ENCODE measurements around the gene PLCG2. TPM values are rescaled to one million over a fixed set of nuclear protein-coding genes. Genes with fewer than 3 reads are reported as not detected.

PLCG2 gene
- total and polyA plus RNA-seq, 9 donors = 3.3 to 16.4 (median 5.6) TPM

DNA sequence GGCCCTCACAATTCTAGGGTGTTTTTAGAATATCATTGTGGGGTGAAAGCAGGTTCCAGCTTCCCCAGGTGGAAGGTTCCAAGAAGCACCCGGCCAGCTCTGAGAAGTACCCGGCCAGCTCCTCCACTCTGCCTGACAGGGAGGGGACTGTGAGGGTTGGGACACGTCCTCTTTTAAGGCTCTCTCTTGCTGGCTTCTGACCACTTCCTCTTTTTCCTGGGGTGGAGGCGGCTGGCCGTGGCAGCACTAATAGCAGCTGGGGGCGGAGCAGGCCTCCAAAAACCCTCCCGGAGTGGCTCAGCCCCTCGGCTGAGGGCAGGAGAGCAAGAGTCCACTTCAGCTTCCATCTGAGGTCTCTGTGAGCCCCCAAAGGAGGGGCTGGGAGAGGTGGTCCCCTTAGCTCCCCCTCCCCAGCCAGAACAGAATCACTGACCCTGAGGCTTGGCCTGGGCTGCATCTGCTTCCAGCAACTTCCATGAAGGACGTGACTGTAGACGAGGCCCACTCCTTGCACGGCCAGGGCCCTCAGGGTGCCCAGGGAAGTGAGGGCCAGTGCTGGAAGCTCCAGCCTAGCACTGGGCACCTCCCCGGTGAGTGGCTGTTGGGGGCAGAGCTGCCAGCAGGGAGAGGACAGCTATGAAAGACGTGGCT is 26.7 kb upstream of the PLCG2 start:
- H3K27ac ChIP-seq = no peak overlapping the region
- WGBS, 3 donors = 59 to 61% (median 60%) methylated on average over 11 to 13 of the region's 13 CpGs
- peak in 1 of 5 donors; percentile 22 for DNase-seq
- intact Hi-C loops (cut with DNase I) = no loop called here
- TF ChIP-seq EP300 (IDR thresholded peaks at IDR 0.05) = no peak
- no peak for TF ChIP-seq POLR2A (IDR thresholded peaks at IDR 0.05)
- TF ChIP-seq, protein P1, sequence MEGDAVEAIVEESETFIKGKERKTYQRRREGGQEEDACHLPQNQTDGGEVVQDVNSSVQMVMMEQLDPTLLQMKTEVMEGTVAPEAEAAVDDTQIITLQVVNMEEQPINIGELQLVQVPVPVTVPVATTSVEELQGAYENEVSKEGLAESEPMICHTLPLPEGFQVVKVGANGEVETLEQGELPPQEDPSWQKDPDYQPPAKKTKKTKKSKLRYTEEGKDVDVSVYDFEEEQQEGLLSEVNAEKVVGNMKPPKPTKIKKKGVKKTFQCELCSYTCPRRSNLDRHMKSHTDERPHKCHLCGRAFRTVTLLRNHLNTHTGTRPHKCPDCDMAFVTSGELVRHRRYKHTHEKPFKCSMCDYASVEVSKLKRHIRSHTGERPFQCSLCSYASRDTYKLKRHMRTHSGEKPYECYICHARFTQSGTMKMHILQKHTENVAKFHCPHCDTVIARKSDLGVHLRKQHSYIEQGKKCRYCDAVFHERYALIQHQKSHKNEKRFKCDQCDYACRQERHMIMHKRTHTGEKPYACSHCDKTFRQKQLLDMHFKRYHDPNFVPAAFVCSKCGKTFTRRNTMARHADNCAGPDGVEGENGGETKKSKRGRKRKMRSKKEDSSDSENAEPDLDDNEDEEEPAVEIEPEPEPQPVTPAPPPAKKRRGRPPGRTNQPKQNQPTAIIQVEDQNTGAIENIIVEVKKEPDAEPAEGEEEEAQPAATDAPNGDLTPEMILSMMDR (IDR thresholded peaks at IDR 0.05) = no peak
- no peak overlapping the region for H3K4me3 ChIP-seq
- H3K4me1 ChIP-seq (ENCODE audit: insufficient read depth) = no peaks in the 10 kb centered on the region
- H3K27me3 ChIP-seq = no peaks in the 10 kb centered on the region
- H3K9me3 ChIP-seq = no peaks in the 10 kb centered on the region
- H3K36me3 ChIP-seq = no peaks in the 10 kb centered on the region

DNA sequence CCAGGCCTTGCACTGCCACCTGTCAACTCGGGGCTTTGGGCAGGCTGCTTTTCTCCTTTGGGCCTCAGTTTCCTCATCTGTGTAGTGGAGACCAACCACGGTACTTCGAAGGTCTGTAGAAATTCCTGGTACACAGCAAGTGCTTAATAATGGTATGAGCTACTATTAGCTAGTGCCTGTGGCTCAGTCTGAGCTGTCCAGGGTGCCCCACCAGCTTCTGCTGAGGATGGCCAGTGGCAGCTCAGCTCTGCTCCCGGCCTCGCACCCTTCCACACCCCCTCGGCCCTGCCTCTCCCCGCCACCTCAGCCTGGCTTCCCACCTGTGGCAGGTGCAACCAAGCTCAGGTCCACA is 26.2 kb upstream of the PLCG2 start:
- H3K4me3 ChIP-seq = no peak overlapping the region
- no peaks in the 10 kb centered on the region for H3K27me3 ChIP-seq
- DNase-seq = no peak
- 92 to 96% (median 95%) methylated on average over 7 of the region's 7 CpGs for WGBS, 3 donors
- no peaks in the 10 kb centered on the region for H3K4me1 ChIP-seq (ENCODE audit: insufficient read depth)
- H3K36me3 ChIP-seq = no peaks in the 10 kb centered on the region
- no peaks in the 10 kb centered on the region for H3K9me3 ChIP-seq
- intact Hi-C loops (cut with DNase I) = no loop called here
- no peak overlapping the region for H3K27ac ChIP-seq
- TF ChIP-seq, protein P1 (IDR thresholded peaks at IDR 0.05) = no peak

DNA sequence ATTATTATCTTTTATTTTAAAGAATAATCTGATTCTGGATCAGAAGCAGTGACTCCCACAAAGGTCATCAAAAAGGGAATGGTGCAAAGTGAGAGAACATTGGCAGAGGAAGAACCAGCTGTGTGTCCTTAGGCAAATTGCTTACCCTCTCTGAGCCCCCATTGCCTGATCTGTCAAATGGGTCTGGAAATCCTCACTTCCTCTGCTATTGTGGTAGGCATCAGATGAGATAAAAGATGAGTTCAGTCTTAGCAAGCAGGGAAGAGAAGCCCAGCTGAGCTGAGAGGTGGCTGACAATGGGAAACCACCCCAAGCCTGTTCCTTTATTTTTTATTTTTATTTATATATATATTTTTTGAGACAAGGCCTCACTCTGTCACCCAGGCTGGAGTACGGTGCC is 24.2 kb upstream of the PLCG2 start:
- intact Hi-C loops (cut with DNase I) = no loop called here
- H3K27ac ChIP-seq = no peak overlapping the region
- H3K4me3 ChIP-seq = no peak overlapping the region
- H3K4me1 ChIP-seq (ENCODE audit: insufficient read depth) = no peaks in the 10 kb centered on the region
- no peaks in the 10 kb centered on the region for H3K27me3 ChIP-seq
- no peaks in the 10 kb centered on the region for H3K36me3 ChIP-seq
- 56 to 86% (median 86%) methylated on average over 1 of the region's 1 CpG for WGBS, 3 donors
- no peaks in the 10 kb centered on the region for H3K9me3 ChIP-seq
- no peak for DNase-seq
- TF ChIP-seq EP300 (IDR thresholded peaks at IDR 0.05) (no peak), POLR2A (IDR thresholded peaks at IDR 0.05) (no peak)
- TF ChIP-seq, protein P1 (IDR thresholded peaks at IDR 0.05) = no peak

DNA sequence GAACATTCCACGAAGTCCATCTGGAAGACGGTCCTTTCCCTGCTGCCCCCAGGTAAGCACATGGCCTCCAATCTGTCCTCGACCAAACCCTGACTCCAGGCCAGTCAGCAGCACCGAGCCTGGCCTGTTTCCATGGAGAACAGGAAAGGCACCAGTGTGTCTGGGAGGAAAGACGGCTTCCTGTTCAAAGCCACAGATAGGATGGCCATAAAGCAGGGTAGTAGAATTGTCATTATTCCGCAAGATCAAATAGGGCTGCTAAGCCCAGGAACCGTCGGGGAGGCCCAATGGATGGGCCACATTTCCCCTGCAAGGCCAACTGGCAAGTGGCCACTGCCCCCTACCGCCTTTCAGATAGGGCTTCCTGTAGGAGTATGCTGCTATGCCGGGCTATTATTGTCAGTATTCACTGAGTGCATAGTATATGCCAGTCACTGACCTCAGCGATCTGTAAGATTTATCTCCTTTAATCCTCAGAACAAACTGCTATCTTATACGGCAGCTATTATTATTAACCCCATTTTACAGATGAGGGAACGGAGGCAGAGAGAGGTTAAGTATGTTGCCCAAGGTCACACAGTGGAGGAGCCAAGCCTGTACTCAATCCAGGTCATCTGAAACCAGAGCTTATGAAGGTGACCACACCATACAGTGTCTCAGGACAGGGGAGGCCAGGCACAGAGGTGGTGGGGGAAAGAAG is 23.0 kb upstream of the PLCG2 start:
- DNase-seq = no peak
- no peaks in the 10 kb centered on the region for H3K4me1 ChIP-seq (ENCODE audit: insufficient read depth)
- intact Hi-C loops (cut with DNase I) = no loop called here

More for the DNA sequence above, 23.0 kb upstream of the PLCG2 start:
- TF ChIP-seq EP300 (IDR thresholded peaks at IDR 0.05) (no peak), POLR2A (IDR thresholded peaks at IDR 0.05) (no peak)
- TF ChIP-seq, protein P1 (IDR thresholded peaks at IDR 0.05) = no peak
- H3K27ac ChIP-seq = no peak overlapping the region
- H3K36me3 ChIP-seq = no peaks in the 10 kb centered on the region
- WGBS, 3 donors = 44 to 49% (median 49%) methylated on average over 13 of the region's 13 CpGs
- H3K9me3 ChIP-seq = no peaks in the 10 kb centered on the region
- no peaks in the 10 kb centered on the region for H3K27me3 ChIP-seq
- H3K4me3 ChIP-seq = no peak overlapping the region

Measured in ovary (tissue), 9 donors.